Astrocyte of the cerebellum (primary cell): ENCODE measurements around the gene MED17.

ENCODE experiments used
- DNase-seq: peaks from one replicate; pipeline ENCODE4 v3.0.0-alpha.2; 2011; ENCODE audit warnings: low read depth
- H3K4me3 ChIP-seq: 2 replicates; pipeline ENCODE4 v1.5.1; 2011; ENCODE audit warnings: mild to moderate bottlenecking, low read depth, low read length, moderate library complexity
- CTCF ChIP-seq: IDR thresholded peaks from 2 replicates; pipeline ENCODE4 v1.5.1; 2012; ENCODE audit warnings: low read length, low read depth, moderate library complexity, mild to moderate bottlenecking; ENCODE audit errors: missing control alignments
- in situ Hi-C: cut with HindIII; loops from 2 replicates; pipeline ENCODE4 v1.10.0; 2017; ENCODE audit warnings: low sequenced_read_pairs

The MED17 gene

GRCh38 chr11:93746101-93746500 lies 38.0 kb upstream of the MED17 start:
- no peak for TF ChIP-seq CTCF
- in situ Hi-C loops: no loop called here
- no peak overlapping the region for H3K4me3 ChIP-seq
- DNase-seq: no peak

GRCh38 chr11:93747122-93747521 lies 37.0 kb upstream of the MED17 start:
- in situ Hi-C loops: no loop called here
- no peak for DNase-seq
- TF ChIP-seq CTCF: no peak
- no peak overlapping the region for H3K4me3 ChIP-seq

- H3K4me3 ChIP-seq: no peak overlapping the region
- no peak for TF ChIP-seq CTCF
- no peak for DNase-seq
- in situ Hi-C loops: no loop called here
Observed at GRCh38 chr11:93751001-93751400, 33.1 kb upstream of the MED17 start.

GRCh38 chr11:93753241-93753640 lies 30.8 kb upstream of the MED17 start:
- no peak overlapping the region for H3K4me3 ChIP-seq
- DNase-seq: no peak
- no peak for TF ChIP-seq CTCF
- in situ Hi-C loops: no loop called here

- no peak for DNase-seq
- no peak for TF ChIP-seq CTCF
- in situ Hi-C loops: no loop called here
- H3K4me3 ChIP-seq: no peak overlapping the region
Observed at GRCh38 chr11:93756748-93757147, 27.3 kb upstream of the MED17 start.

GRCh38 chr11:93757301-93757700 lies 26.8 kb upstream of the MED17 start:
- DNase-seq: no peak
- TF ChIP-seq CTCF: no peak
- H3K4me3 ChIP-seq: no peak overlapping the region
- in situ Hi-C loops: no loop called here
